Measurements from ENCODE around the gene FASTKD2. TPM values are rescaled to one million over a fixed set of nuclear protein-coding genes. Genes with fewer than 3 reads are reported as not detected.

The FASTKD2 gene
- total RNA-seq, 2 donors from 2014 or later: 24.3 to 40.1 TPM

DNA sequence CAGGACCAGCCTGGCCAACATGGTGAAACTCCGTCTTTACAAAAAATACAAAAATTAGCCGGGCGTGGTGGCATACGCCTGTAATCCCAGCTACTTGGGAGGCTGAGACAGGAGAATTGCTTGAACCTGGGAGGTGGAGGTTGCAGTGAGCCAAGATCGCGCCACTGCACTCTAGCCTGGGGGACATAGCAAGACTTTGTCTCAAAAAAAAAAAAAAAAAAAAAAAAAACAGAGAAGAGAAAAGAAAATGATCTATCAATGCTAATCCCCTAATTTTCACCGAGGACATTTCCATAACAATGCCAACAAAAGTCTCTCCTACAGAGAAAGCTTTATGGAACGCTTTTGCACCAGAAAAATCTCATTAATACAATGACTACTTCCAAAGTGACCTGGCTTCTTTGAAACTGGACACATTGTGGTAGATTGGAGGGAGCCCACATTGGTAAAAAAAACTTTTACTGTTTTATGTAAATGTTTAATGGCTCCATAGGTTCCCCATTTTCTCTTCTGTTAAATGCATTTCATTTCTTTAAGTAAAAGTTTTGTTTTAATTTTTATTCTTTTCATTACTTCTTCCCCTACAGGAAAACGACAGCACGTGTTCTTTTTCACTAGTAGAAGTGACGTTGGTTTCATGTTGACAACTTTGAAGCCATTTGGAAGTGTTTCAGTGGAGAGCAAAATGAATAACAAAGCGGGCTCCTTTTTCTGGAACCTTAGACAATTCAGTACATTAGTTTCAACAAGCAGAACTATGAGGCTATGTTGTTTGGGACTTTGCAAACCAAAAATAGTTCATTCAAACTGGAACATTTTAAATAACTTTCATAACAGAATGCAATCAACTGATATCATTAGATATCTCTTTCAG is 888 bp downstream of the FASTKD2 start:
- no peak for ATAC-seq (replicated peaks)
- H3K4me3 Mint-ChIP-seq: no peak overlapping the region
- no peaks in the 10 kb centered on the region for H3K27me3 Mint-ChIP-seq
- peak overlapping the region; percentile 91 for H3K27ac Mint-ChIP-seq
- H3K4me1 Mint-ChIP-seq: peaks cover 19% of the 10 kb centered on the region
- H3K36me3 Mint-ChIP-seq (ENCODE audit: low read depth): peaks cover 49% of the 10 kb centered on the region
- no peaks in the 10 kb centered on the region for H3K9me3 Mint-ChIP-seq

DNA sequence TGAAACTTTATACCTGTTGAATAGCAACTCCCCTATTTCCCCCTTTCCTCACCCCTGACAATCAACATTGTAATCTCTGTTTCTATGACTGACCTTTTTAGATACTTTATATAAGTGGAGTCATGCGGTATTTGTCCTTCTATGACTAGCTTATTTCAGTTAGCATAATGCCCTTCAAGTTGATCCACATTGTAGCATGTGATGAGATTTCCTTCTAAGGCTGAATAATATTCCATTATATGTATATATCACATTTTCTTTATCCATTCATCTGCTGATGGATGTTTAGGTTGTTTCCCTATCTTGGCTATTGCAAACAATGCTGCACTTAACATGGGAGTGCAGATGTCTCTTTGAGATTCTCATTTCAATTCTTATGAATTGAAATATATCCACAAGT is 9.5 kb downstream of the FASTKD2 start:
- peaks cover 10% of the 10 kb centered on the region for H3K4me1 Mint-ChIP-seq
- no peaks in the 10 kb centered on the region for H3K27me3 Mint-ChIP-seq
- H3K27ac Mint-ChIP-seq: no peak overlapping the region
- no peak for ATAC-seq (replicated peaks)
- peaks cover 97% of the 10 kb centered on the region for H3K36me3 Mint-ChIP-seq (ENCODE audit: low read depth)
- no peak overlapping the region for H3K4me3 Mint-ChIP-seq
- no peaks in the 10 kb centered on the region for H3K9me3 Mint-ChIP-seq

GRCh38 chr2:206776432-206776831 is 11.0 kb downstream of the FASTKD2 start:
- Mint-ChIP-seq H3K9me3 (no peaks in the 10 kb centered on the region), H3K4me3 (no peak overlapping the region), H3K27me3 (no peaks in the 10 kb centered on the region), H3K36me3 (ENCODE audit: low read depth) (peaks cover 97% of the 10 kb centered on the region), H3K27ac (no peak overlapping the region), H3K4me1 (peaks cover 10% of the 10 kb centered on the region)
- no peak for ATAC-seq (replicated peaks)

GRCh38 chr2:206780671-206781070 is 15.3 kb downstream of the FASTKD2 start:
- Mint-ChIP-seq H3K4me3 (no peak overlapping the region), H3K27ac (no peak overlapping the region), H3K36me3 (ENCODE audit: low read depth) (peaks cover 96% of the 10 kb centered on the region), H3K27me3 (no peaks in the 10 kb centered on the region), H3K4me1 (peaks cover 14% of the 10 kb centered on the region), H3K9me3 (no peaks in the 10 kb centered on the region)
- no peak for ATAC-seq (replicated peaks)

- Mint-ChIP-seq H3K36me3 (ENCODE audit: low read depth) (peaks cover 96% of the 10 kb centered on the region), H3K9me3 (no peaks in the 10 kb centered on the region), H3K4me1 (peaks cover 14% of the 10 kb centered on the region), H3K27me3 (no peaks in the 10 kb centered on the region), H3K27ac (peak overlapping the region; percentile 68), H3K4me3 (no peak overlapping the region)
- ATAC-seq (replicated peaks): no peak
Observed at GRCh38 chr2:206783718-206784117, 18.3 kb downstream of the FASTKD2 start.

DNA sequence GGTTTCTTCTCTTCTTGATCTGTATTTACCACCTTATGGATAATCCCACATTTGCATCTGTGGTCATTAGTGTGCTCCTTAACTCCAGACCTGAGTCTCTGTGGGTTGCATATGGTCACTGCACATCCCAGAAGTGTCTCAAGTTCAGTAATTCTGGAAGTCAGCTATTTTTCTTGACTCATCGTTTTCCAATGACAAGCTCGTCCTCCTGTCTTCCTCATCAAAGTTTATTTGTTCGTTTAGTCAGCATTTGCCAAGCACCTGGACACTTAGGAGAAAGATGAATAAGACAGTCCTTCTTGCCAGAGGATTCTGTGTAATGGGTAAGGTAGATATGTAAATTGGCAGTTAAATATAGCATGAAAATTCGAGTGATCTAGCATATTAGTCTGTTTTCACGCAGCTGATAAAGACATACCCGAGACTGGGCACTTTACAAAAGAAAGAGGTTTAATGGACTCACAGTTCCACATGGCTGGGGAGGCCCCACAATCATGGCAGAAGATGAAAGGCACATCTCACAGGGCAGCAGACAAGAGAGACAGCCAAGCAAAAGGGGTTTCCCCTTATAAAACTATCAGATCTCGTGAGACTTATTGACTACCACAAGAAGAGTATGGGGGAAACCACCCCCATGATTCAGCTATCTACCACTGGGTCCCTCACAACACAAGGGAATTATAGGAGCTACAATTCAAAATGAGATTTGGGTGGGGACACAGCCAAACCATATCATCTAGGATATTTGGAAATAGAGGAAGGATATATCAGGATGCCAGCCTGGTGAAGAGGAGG is 19.4 kb downstream of the FASTKD2 start:
- Mint-ChIP-seq H3K27ac (peak overlapping the region; percentile 68), H3K4me3 (no peak overlapping the region), H3K36me3 (ENCODE audit: low read depth) (peaks cover 96% of the 10 kb centered on the region)

GRCh38 chr2:206790311-206790935 is 25.0 kb downstream of the FASTKD2 start:
- no peaks in the 10 kb centered on the region for H3K27me3 Mint-ChIP-seq
- no peaks in the 10 kb centered on the region for H3K4me1 Mint-ChIP-seq
- H3K9me3 Mint-ChIP-seq: no peaks in the 10 kb centered on the region
- peaks cover 91% of the 10 kb centered on the region for H3K36me3 Mint-ChIP-seq (ENCODE audit: low read depth)
- H3K27ac Mint-ChIP-seq: no peak overlapping the region
- ATAC-seq (replicated peaks): no peak
- no peak overlapping the region for H3K4me3 Mint-ChIP-seq

More for the DNA sequence above, 19.4 kb downstream of the FASTKD2 start:
- Mint-ChIP-seq H3K9me3 (no peaks in the 10 kb centered on the region), H3K4me1 (peaks cover 14% of the 10 kb centered on the region), H3K27me3 (no peaks in the 10 kb centered on the region)
- peak; percentile 34 for ATAC-seq (replicated peaks)

DNA sequence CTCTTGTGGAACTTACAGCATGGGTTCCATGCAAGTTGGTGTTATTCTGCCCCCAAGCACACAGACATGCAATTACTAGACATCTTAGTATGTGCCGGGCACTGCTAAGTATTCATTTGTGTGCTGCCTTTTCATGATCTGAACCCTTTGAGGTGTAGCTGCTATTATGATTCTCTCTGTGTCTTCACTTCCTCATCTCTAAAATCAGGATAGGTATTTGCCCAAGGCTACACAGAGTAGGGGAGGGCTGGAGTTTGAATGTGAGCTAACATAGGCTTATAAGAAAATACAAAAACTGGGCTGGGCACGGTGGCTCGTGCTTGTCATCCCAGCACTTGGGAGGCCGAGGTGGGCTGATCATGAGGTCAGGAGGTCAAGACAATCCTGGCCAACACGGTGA is 27.2 kb downstream of the FASTKD2 start:
- Mint-ChIP-seq H3K4me3 (no peak overlapping the region), H3K36me3 (ENCODE audit: low read depth) (peaks cover 69% of the 10 kb centered on the region), H3K4me1 (no peaks in the 10 kb centered on the region), H3K9me3 (no peaks in the 10 kb centered on the region), H3K27me3 (no peaks in the 10 kb centered on the region), H3K27ac (no peak overlapping the region)
- no peak for ATAC-seq (replicated peaks)

GRCh38 chr2:206797376-206797775 is 32.0 kb downstream of the FASTKD2 start:
- H3K9me3 Mint-ChIP-seq: no peaks in the 10 kb centered on the region
- peak; percentile 5 for ATAC-seq (replicated peaks)
- peaks cover 21% of the 10 kb centered on the region for H3K36me3 Mint-ChIP-seq (ENCODE audit: low read depth)
- H3K27ac Mint-ChIP-seq: no peak overlapping the region
- no peak overlapping the region for H3K4me3 Mint-ChIP-seq
- no peaks in the 10 kb centered on the region for H3K27me3 Mint-ChIP-seq
- peaks cover 4% of the 10 kb centered on the region for H3K4me1 Mint-ChIP-seq

DNA sequence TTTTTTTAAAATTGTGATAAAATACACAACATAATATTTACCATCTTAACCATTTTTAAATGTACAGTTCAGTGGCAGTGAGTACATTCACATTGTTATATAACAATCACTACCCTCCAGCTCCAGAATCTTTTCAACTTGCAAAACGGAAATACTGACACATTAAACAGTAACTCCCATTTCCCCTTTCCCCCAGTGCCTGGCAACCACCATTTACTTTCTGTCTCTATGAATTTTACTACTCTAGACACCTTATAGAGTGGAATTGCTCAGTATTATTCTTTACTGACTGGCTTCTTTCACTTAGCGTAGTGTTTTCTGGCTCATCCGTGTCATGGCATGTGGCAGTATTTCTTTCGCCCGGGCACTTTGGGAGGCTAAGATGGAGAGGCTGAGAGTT is 32.6 kb downstream of the FASTKD2 start:
- Mint-ChIP-seq H3K27ac (peak overlapping the region; percentile 5), H3K36me3 (ENCODE audit: low read depth) (peaks cover 15% of the 10 kb centered on the region), H3K27me3 (no peaks in the 10 kb centered on the region), H3K9me3 (no peaks in the 10 kb centered on the region), H3K4me3 (no peak overlapping the region), H3K4me1 (peaks cover 4% of the 10 kb centered on the region)
- ATAC-seq (replicated peaks): peak; percentile 78

DNA sequence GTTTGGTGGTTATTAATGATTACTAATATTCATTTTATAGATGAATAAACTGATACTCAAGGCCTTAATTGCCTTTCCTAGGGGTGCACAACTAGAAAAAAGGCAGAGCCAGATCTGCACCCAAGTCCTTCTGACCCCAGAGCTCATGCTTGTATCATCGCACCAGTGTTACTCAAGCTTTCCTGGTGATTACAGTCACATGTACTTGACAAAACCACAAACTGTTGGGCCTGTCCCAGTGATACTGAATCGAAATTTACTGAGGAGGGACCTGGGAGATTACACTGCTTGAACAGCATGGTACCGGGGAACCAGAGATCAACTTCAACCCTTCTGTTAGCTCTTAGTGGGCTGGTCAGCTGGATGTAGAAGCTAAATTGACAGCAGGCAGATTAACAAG is 33.7 kb downstream of the FASTKD2 start:
- Mint-ChIP-seq H3K36me3 (ENCODE audit: low read depth) (peaks cover 7% of the 10 kb centered on the region), H3K27me3 (no peaks in the 10 kb centered on the region), H3K27ac (no peak overlapping the region), H3K9me3 (no peaks in the 10 kb centered on the region), H3K4me3 (no peak overlapping the region), H3K4me1 (peaks cover 4% of the 10 kb centered on the region)
- ATAC-seq (replicated peaks): peak; percentile 80

DNA sequence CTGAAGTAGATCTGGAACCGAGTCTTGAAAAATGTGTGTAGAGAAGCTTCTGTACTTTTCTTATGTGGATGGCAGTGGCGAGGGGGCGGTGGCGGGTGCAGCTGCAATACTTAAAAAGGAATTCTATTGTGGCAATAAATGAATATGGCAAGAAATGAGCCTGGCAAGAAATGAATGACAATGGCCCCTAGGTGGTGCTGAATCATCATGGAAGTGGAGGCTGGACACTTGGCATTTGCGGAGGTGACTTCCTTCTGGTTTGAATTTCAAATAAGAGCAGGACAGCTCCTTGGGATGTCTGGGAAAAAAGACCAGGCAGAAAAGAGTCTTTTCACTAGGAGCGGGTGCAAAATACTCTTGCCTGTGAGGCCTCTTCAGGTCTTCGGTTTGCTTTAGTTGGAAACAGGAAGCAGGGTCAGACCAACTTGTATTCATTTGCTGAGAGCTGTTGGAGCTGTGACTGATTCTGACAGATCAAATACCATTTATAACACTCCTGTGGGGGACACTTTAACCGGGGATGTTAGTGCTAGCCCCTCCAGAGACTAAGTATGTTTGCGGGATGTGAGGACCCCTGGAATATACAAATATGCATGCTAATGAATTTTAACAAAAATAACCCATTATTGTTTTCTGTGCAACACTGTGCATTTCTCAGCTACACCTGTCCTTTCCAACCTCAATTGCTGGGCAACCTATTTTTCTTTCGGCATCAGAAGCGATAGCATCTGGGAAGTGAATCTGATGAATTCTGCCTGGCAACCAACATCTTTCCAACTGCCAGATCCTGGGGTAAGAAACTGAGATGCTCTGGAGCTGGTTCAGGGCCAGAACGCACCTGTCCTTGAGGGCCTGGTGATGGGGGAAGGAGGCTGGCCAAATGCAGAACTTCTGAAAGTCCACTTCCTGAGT is 35.4 kb downstream of the FASTKD2 start:
- H3K36me3 Mint-ChIP-seq (ENCODE audit: low read depth): no peaks in the 10 kb centered on the region
- peak overlapping the region; percentile 26 for H3K4me3 Mint-ChIP-seq
- H3K9me3 Mint-ChIP-seq: no peaks in the 10 kb centered on the region
- peaks cover 4% of the 10 kb centered on the region for H3K4me1 Mint-ChIP-seq
- no peak overlapping the region for H3K27ac Mint-ChIP-seq
- no peaks in the 10 kb centered on the region for H3K27me3 Mint-ChIP-seq
- ATAC-seq (replicated peaks): peak; percentile 34

- Mint-ChIP-seq H3K9me3 (no peaks in the 10 kb centered on the region), H3K4me1 (peaks cover 4% of the 10 kb centered on the region), H3K27ac (no peak overlapping the region), H3K4me3 (no peak overlapping the region), H3K27me3 (no peaks in the 10 kb centered on the region), H3K36me3 (ENCODE audit: low read depth) (no peaks in the 10 kb centered on the region)
- no peak for ATAC-seq (replicated peaks)
Observed at GRCh38 chr2:206801418-206802189, 36.2 kb downstream of the FASTKD2 start.

Measured in activated T-helper 17 cell treated with anti-CD3 and anti-CD28 coated beads, Interleukin-2, amount 50 U/mL, for 72 hours (primary cell).